Measurements from ENCODE around the gene CPLANE1.

GRCh38 chr5:37206736-37207135, 42.4 kb downstream of the CPLANE1 start:
- no peak for TF ChIP-seq EZH2 (IDR thresholded peaks at IDR 0.05; ENCODE audit: borderline replicate concordance, low read length)
- TF ChIP-seq, protein P1, sequence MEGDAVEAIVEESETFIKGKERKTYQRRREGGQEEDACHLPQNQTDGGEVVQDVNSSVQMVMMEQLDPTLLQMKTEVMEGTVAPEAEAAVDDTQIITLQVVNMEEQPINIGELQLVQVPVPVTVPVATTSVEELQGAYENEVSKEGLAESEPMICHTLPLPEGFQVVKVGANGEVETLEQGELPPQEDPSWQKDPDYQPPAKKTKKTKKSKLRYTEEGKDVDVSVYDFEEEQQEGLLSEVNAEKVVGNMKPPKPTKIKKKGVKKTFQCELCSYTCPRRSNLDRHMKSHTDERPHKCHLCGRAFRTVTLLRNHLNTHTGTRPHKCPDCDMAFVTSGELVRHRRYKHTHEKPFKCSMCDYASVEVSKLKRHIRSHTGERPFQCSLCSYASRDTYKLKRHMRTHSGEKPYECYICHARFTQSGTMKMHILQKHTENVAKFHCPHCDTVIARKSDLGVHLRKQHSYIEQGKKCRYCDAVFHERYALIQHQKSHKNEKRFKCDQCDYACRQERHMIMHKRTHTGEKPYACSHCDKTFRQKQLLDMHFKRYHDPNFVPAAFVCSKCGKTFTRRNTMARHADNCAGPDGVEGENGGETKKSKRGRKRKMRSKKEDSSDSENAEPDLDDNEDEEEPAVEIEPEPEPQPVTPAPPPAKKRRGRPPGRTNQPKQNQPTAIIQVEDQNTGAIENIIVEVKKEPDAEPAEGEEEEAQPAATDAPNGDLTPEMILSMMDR (conservative IDR thresholded peaks at IDR 0.05 in 1 of 2, IDR thresholded peaks at IDR 0.05 in 1 of 2; ENCODE audit: extremely low read depth in 1 of 2, insufficient read depth in 1 of 2, low read depth in 1 of 2, low read length in 2 of 2) = no peak

Data from mammary epithelial cell (primary cell).